GM23248 (cell line): ENCODE measurements around the gene CTIF.

ENCODE experiments used
- EZH2 ChIP-seq: fragments of 200-600 bp; sonication (generic); IDR thresholded peaks from 2 replicates; pipeline ENCODE4 v1.6.1; 2018; ENCODE audit warnings: antibody characterized with exemption, mild to moderate bottlenecking; ENCODE audit not compliant: insufficient read depth, poor library complexity, severe bottlenecking
- EZH2phosphoT487 ChIP-seq: fragments of 200-600 bp; sonication (generic); IDR thresholded peaks from 2 replicates; pipeline ENCODE4 v1.6.1; 2018; ENCODE audit warnings: antibody characterized with exemption, moderate library complexity, mild to moderate bottlenecking, low read depth; ENCODE audit not compliant: insufficient read depth

GRCh38 chr18:48711651-48712486, 173.0 kb downstream of the CTIF start:
- TF ChIP-seq EZH2 (no peak), EZH2phosphoT487 (no peak)
